Thyroid gland (tissue), 4 donors: ENCODE results near the gene IFNK.

Source experiments
- CTCF ChIP-seq, 6 experiments: fragments of 200-600 bp in 3 of 6; fragments of 450-650 bp in 3 of 6; sonication (generic) in 3 of 6; IDR thresholded peaks; one replicate each; pipeline ENCODE4 v1.5.1; 2016 to 2019; ENCODE audit warnings: antibody characterized with exemption in 6 of 6, mild to moderate bottlenecking in 2 of 6, inconsistent platforms in 1 of 6, moderate library complexity in 1 of 6
- POLR2A ChIP-seq, 2 donors: fragments of 450-650 bp; IDR thresholded peaks; one replicate each; pipeline ENCODE4 v1.6.1; 2017; ENCODE audit warnings: antibody characterized with exemption in 2 of 2, mild to moderate bottlenecking in 2 of 2, moderate library complexity in 1 of 2

GRCh38 chr9:27506981-27507380 lies 17.1 kb upstream of the IFNK start:
- TF ChIP-seq CTCF (IDR thresholded peaks at IDR 0.05) (no peak), POLR2A (IDR thresholded peaks at IDR 0.05) (no peak)
